Measurements from ENCODE around the gene TBC1D13.
"Not testable (repeated sequence)": the region's sequence is repeated elsewhere in the genome, so short reads cannot be mapped to it uniquely, and the experiment has no call there.

Gene TBC1D13, protein sequence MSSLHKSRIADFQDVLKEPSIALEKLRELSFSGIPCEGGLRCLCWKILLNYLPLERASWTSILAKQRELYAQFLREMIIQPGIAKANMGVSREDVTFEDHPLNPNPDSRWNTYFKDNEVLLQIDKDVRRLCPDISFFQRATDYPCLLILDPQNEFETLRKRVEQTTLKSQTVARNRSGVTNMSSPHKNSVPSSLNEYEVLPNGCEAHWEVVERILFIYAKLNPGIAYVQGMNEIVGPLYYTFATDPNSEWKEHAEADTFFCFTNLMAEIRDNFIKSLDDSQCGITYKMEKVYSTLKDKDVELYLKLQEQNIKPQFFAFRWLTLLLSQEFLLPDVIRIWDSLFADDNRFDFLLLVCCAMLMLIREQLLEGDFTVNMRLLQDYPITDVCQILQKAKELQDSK

DNA sequence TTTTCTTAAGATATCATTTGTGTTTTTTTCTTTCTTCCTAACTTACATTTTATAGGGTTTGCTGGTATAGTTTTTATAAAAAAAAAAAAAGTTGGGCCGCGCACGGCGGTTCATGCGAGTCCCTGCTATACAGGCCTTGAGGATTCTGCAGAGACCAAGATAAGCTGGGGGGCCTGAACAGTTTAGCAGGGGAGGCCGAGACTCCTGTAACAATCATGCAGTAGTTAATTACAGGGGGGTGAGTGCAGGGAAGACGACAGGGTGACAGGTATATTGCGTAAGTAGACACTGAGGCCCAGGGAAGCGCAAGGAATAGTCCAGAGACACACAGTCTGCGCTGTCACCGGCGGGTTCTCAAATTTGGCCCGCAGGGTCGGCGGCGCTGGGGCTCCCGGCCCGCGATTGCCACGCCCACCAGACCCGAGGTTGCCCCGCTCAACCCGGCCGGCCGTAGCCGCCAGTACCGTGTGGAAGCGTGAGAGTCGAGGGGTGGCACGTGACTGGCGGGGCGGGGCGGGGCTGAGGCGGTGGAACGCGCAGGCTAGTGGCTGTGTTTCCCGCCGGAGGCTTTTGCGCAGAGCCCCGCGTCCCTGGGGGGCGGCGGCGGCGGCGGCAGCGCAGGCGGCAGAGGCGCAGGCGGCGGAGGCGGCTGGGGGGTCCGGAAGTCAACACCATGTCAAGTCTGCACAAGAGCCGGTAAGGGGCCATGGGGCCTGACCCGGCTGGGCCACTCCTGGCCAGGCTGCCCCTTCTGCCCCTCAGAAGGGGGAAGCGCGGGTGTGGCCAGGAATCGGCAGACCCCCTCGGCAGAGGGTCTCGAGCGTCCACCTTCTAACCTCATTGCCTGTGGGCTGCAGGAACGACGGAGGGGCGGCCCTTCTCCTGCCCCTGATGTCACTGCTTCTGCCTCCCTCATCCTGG lies at the start of gene TBC1D13:
Gene TBC1D13, plus strand, starts transcription at position 573 of the 921 bp plus-strand sequence. Its CDS starts 101 bp downstream, at position 674.
- DNase-seq, result peak; percentile 91

DNA sequence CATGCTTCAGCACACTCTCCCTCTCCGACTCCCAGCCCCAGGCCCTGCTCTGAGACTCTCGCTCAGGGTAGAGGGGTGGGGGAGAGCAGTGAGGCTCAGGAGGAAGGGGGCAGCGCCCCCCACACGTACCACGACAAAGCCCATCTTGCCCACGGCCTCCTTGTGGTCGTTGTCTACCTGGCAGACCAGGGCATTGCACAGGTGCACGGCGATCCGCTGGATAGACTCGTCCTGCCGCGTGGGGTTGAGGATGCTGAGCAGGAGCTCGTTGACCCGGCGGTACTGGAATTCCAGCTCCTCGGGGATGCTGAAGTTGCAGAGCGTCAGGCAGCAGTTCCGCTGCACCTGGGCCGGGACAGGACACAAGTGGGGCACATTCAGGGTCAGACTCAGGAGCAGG lies 44.7 kb upstream of the TBC1D13 start:
- no peak for DNase-seq

DNA sequence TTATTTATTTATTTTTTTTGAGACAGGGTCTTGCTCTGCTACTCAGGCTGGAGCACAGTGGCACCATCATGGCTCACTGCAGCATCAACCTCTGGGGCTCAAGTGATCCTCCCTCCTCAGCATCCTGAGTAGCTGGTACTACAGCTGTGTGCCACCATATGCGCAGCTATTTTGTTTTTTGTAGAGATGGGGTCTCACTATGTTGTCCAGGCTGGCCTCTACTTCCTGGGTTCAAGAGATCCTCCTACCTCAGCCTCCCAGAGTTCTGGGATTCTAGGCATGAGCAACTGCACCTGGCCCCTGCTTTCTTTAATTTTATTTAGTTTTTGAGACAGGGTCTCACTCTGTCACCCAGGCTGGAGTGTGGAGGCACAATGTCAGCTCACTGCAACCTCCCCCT lies 43.6 kb upstream of the TBC1D13 start:
- no peak for DNase-seq

DNA sequence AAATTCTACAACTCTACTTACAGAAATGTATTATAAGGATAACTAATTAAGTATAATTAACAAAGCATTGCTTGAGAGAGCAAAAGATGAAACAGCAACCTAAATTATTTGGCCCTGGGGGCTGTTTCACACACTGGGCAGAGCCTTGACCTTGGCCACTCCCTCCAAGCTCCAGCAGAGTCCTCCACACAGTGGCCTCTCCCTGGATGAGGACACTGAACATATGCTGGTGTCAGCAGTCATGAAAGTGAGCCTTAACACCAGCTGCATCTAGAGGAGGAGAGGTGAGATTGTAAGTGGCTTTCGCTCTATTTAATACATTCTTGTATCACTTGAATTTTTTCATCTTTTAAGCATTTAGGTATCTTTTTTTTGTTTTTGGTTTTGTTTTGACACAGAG lies 39.8 kb upstream of the TBC1D13 start:
- no peak for DNase-seq

DNA sequence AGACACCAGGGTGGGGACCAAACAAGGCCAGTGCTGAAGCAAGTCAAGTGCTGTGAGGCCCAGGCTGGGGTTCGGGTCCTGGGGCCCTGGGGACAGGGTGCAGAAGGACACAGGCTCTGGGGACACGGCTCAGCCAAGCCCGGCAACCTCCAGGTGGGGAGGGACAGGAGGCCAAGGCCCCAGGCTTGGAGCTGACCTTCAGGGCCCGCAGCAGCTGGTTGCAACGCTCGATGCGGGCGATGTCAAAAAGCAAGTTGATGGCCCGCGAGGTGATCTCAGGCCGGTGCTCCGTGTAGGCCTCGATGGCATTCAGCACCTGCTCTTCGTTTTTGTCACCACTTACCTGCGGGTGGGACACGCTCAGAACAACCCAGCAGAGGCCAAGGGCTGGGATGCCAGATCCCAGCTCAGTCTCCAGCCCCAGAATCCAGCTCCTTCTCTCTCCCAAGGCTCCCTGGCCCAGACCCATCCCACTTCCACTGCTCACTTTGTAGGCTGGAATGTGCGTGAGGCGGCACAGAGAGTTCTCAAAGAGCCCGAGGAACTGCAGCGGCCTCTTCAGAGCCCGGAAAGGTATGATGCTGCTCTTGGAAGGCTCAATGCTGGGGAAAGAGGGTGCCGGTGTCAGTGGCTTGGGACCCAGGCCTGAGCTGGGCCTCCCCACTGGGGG lies 36.0 kb upstream of the TBC1D13 start:
- no peak for DNase-seq

DNA sequence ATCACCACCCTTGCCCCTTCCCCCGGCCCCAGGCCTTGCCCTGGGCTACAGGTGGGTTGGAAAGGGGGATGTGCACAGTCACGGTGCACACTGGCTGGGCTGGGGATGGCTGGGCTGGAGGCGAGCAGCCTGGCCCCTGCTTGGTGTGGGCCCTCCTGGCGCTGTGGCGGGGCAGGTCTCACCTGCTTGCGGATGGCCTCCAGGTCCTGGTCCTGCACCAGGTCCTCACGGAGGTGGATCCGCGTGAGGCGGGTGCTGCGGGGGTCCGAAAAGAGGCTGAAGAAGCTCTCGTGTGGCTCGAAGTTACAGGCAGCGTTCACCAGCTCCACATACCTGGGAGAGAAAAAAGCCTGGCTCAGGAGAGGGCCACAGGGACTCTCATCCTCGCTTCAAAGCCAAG lies 33.4 kb upstream of the TBC1D13 start:
- no peak for DNase-seq

DNA sequence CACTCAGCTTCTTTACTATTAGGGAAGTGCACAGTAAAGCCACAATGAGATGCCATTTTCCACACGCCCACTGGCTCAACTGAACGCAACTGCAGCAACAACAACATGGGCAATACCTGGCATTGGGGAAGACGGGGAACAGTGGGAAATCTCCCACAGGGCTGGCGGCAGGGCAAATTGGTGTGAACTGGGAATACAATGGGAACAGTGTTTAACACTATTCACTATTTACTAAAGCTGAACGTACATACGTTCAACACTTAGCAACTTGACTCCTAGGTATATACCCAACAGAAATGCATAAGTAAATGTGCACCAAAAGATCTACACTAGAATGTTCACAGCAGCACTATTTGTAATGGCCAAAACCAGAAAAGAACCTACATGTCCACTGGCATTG lies 29.5 kb upstream of the TBC1D13 start:
- no peak for DNase-seq

DNA sequence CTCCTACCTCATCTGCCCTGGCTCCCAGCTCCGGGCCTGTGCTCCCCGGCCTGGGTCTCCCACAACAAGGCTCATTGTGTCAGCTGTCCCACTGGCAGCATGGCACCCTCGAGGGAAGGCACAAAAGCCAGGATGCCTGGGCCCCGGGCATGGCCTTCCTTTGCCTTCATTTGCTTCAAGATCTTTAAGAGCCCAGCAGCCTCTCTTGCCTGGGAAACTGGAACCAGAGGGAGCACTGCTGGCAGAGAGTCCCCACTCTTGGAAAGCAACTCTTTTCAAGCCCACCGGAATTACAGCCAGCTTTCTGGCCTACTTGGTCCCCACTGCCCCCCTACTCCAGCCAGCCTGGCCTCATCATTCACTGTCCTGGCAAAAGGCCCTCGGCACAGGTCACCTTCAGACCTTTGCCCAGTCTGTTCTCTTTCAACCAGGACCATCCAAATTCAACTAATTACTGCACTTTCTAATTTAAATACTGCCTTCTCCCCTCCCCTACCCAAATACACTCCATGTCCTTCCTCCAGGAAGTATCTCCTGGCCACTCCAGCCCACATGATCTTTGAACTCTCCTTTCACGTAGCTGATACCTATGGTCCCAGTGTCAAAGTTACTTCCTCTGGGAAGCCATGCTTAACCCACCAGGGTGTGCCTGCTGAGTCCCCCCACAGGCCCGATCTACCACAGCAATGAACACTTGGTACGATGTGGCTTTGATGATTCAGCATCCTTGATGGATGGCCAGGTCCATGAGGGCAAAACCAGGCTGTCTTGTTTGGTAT lies 24.2 kb upstream of the TBC1D13 start:
- no peak for DNase-seq

DNA sequence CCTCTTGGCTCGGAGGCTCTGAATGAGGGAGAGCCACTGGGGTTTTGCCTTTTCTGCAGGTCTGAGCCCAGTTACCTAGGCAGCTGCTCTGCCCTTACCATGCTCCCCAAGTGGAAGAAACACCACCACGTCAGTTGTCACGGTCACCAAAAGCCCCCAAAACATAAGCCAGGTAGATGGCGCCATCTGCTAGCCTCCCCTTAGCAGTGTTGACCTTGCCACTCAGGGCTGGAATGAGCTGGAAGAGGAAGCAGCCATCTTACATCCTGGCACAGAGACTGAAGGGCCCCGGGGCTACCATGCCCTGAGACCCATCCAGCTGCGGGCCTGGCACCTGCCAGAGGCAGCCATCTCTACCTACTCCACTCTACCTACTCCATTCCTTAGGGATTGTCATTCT lies 22.7 kb upstream of the TBC1D13 start:
- no peak for DNase-seq

DNA sequence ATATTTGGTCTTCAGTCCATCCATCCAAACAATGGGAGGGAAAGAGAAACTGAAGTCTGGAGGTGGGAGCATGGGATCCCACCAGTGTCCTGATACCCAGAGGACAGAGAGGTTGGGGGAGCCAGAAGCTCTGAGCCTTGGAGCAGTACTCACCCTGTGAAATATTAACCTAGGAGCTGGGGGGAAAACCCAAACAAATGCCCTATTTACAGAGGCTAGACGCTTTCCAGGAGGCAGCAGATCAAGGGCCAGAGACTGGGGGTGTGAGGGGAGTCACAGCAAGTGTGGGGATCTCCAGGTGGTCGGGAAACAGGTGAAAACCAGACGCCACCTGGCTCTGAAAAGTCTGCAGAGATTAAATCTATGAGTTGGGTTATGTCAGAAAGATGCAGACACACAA lies 21.6 kb upstream of the TBC1D13 start:
- DNase-seq, result no peak

DNA sequence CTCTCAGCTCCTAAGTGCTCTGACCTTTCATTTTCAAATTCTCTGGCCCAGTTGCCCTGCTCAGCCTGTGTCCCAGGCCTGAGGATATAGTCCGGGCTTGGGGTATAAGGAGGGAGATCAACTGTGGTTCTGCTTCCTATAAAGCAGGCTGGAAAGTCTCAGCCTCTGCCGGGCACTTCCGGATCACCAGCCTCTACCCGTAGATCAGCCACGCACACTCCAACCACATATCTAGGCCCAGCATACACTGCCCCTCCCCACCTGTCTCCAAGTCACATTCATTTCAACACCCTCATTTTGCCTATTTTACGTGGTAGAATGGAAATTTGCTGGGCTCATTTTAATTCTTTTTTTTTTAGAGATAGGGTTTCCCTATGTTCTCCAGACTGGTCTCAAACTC lies 18.4 kb upstream of the TBC1D13 start:
- no peak for DNase-seq

DNA sequence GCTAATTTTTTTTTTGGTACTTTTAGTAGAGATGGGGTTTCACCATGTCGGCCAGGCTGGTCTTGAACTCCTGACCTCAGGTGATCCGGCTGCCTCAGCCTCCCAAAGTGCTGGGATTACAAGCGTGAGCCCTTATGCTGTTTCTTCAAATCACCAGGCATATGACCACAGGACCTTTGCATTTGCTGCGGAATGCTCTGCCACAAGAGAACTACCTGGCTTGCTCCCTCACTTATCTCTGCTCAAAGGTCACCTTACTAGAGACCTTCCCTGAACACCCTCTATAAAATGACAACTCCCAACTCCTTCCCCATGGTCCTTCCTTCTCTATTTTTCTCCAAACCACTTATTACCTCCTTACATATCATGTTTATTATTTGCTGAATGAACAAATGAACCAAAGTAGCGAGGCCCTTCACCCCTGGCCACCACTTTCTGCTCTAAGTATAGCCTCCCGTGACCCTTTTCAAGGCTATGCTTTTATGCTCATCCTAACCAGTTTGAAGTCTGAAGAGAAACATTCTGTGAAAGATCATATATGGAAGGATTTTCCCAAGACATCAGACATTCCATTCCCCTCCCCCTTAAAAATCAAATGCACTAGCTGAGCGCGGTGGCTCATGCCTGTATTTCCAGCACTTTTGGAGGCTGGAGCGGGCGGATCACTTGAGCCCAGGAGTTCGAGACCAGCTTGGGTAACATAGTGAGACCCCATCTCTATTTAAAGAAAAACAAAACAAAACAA lies 16.6 kb upstream of the TBC1D13 start:
- no peak for DNase-seq

DNA sequence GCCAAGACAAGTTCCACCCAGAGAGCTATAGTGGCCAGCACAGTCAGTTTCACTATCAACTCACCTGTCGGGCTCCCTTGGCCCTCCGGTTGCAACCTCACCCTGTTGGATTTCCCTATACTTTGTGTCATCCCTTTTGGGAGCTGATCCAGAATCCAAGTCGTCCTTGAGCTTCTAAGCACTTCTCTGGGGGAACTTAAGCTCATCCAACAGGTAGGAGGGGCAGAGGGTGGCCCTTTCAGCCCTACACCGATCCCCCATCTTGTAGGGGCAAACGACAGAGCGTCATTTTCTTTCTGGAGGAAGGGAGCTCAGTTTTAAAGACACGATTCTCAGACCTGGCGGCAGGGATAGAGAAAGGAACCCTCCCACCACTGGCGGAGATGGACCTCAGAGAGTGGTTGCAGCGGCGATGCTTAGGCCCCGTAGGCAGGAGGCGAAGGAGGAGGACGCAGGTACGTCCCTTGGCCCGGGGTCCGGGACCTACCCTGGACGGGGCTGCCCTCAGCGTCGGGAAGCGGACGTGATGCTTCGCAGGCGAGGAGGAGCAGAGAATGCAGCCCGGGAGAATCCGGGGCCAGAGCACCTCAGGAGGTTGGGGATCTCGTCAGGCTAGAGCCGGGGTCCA lies 15.8 kb upstream of the TBC1D13 start:
- no peak for DNase-seq

DNA sequence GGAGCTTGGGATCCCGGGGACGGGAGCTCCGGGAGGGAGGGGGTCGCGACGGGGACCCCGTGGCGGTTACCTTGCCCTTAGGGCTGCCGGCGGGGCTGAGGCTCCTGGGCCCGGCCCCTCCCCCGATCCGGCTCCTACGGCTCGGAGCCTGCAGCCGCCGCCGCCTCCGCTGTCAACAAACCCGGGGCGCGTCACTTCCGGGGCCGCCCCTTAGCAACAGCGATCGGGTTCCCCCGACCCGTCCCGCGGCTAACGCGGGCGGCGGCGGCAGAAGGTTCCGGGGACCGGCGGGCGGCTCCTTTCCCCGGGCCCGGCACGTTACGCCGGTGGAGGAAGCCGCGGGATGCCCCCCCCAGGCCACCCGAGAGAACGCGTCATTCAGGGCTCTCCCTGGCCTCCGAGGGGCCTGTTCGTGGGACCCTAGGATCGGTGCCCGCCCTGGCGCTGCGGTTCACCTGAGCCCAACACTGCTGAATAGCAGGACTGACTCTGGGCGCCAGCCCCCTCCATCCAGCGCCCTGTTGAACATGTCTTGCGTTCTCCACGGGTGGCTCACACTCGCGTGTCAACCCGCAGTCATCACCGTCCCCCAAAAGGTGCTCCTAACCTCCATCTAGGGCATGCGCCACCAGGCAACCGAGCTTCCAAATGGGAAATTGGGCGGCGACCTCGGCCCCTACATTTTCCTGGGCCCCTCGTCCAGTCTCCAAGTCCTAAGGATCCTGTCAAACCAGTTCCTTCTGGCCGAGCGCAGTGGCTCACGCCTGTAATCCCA lies 15.1 kb upstream of the TBC1D13 start, which contains the start of gene ZER1:
Gene ZER1, minus strand, starts transcription at position 183 of the 775 bp plus-strand sequence. CDS start 16,362 bp downstream, outside the sequence.
- peak; percentile 94 for DNase-seq

DNA sequence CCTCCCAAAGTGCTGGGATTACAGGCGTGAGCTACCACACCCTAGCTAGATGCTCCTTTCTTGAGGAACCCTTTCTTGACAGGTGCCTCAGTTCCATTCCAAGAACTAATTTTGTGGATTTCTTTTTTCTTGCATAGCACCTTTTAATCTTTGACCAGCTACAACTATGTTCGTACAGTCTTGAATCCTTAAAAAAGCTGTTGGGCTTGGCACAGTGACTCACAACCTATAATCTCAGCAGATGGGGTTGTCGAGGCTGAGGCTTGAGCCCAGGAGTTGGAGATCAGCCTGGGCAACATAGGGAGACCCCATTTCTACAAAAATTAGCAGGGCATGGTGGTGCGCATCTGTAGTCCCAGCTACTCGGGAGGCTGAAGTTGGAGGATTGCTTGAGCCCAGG lies 14.0 kb upstream of the TBC1D13 start:
- no peak for DNase-seq

DNA sequence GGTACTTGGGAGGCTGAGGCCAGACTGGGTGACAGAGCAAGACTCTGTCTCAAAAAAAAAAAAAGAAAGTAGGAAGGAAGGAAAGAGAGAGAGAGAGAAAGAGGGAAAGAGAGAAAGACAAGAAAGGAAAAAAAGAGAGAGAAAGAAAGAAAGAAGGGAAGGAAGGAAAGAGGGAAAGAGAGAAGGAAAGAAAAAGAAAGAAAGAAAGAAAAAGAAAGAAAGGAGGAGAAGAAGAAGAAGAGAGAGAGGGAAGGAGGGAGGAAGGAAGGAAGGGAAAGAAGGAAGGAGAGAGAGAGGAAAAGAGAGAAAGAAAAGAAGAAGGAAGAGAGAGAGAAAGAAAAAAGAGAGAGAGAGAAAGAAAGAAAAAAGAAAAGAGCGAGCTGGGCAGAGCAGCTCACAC lies 12.2 kb upstream of the TBC1D13 start:
- DNase-seq, result no peak

DNA sequence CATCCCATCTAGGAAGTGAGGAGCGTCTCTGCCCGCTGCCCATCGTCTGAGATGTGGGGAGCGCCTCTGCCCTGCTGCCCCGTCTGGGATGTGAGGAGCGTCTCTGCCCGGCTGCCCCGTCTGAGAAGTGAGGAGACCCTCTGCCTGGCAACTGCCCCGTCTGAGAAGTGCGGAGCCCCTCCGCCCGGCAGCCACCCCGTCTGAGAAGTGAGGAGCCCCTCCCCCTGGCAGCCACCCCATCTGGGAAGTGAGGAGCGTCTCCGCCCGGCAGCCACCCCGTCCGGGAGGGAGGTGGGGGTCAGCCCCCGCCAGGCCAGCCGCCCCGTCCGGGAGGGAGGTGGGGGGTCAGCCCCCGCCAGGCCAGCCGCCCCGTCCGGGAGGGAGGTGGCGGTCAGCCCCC lies 7.0 kb upstream of the TBC1D13 start:
- DNase-seq, result not testable (repeated sequence)

DNA sequence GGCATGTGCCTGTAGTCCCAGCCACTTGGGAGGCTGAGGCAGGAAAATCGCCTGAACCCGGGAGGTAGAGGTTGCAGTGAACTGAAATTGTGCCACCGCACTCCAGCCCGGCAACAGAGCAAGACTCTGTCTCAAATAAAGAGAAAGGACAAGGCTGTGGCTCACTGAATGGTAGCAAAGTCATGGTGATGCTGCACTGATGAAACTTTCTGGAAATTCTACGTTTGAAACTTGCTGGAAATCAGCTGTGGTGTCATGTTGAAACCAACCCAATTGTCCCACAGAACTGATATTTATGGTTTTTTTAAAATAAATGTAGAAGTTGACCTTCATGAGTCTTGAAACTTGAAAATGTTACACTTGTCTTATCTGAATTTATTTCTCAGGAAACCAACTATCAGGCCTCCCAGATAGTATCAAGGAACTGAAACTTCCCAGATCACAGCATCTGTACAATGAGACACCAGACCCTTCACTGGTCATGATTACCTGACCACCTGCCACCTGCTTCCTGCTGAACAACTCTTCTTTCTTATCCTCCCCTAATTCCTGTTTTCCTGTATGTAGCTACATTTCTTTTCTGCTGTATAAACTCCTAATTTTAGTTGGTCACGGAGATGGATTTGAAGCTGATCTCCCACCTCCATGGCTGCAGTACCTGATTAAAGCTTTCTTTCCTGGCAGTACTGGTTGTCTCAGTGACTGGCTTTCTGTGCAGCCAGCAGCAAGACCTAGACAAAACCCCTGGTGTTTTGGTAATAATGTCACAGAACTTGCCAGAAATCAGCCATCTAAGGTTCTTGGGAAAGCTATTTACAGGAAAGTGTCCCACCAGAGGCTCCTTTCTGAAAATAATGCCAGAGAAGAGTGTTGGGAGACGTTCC lies 5.6 kb upstream of the TBC1D13 start:
- DNase-seq, result no peak

DNA sequence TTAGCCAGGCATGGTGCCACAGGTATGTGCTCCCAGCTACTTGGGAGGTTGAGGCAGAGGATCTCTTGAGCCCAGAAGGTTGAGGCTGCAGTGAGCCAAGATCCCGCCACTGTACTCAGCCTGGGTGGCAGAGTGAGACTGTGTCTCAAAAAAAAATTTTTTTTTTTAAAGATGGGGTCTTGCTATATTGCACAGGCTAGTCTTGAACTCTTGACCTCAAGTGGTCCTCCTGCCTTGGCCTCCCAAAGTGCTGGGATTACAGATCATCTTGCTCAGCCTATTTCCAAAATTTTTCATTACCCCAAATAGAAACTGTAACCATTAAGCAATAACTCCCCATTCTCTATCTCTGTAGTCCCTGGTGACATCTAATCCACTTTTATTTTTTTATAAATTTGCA lies 4.4 kb upstream of the TBC1D13 start:
- no peak for DNase-seq
